KOPT-K1 (cell line): ENCODE data around the gene CXCR5.

Experiments
- H3K27ac ChIP-seq: fragments of 200-600 bp; sonication (generic); 2 replicates; pipeline ENCODE4 v1.5.1; 2016; ENCODE audit warnings: antibody characterized with exemption, mild to moderate bottlenecking, low read depth, low read length; ENCODE audit not compliant: poor library complexity, severe bottlenecking
- H3K36me3 ChIP-seq: fragments of 200-600 bp; sonication (generic); 2 replicates; pipeline ENCODE4 v1.5.1; 2017; ENCODE audit warnings: antibody characterized with exemption, mild to moderate bottlenecking, low read length, moderate library complexity; ENCODE audit not compliant: insufficient read depth
- H3K9me3 ChIP-seq: fragments of 200-600 bp; sonication (generic); 2 replicates; pipeline ENCODE4 v1.5.1; 2017; ENCODE audit warnings: antibody characterized with exemption, low read length, mild to moderate bottlenecking; ENCODE audit not compliant: insufficient read depth, poor library complexity, severe bottlenecking

CXCR5 gene

GRCh38 chr11:118911113-118911879 is 27.6 kb downstream of the CXCR5 start:
- H3K36me3 ChIP-seq: no peaks in the 10 kb centered on the region
- H3K27ac ChIP-seq: peak overlapping the region; percentile 73
- no peaks in the 10 kb centered on the region for H3K9me3 ChIP-seq

DNA sequence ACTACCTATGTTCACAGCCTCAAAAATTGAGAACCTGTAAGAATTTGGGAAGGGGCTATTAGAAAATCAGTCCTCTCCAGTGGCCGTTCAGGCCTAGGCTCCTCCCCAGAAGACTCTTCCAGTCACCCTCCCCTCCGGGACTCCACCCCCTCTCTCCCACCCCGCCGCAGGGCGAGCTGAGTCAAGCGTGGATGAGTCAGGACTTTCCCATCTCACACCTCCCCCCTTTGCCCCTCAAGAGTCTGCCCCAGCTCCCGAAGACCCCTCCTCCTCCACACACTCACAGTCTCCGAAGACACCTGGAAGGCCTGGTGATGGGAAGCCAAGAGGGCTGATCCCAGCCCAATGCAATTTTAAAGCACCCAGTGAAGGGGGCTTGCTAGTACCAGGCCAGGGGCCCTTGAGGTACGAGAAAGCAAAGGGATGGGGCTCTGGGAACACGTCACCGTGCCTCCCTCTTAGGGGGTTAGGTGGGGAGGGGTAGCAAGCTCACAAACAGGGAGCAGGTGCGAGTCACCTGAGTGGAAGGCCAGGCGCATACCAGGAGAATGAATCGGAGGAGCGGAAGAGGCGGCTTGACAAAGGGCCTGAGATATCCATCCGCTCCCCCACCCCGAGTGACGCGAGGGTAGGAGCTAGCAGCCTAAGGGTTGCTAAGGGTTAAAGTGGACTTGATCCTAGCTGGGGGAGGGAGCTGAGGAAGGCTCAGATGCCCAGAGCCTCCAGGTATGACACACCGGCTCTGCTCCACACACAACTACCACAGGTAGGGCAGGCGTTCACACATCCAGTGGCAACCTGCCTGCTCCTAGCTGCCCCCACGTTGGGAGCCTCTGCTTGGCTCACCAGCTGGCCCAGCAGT is 28.4 kb downstream of the CXCR5 start:
- H3K9me3 ChIP-seq: no peaks in the 10 kb centered on the region
- no peaks in the 10 kb centered on the region for H3K36me3 ChIP-seq
- H3K27ac ChIP-seq: peak overlapping the region; percentile 73

DNA sequence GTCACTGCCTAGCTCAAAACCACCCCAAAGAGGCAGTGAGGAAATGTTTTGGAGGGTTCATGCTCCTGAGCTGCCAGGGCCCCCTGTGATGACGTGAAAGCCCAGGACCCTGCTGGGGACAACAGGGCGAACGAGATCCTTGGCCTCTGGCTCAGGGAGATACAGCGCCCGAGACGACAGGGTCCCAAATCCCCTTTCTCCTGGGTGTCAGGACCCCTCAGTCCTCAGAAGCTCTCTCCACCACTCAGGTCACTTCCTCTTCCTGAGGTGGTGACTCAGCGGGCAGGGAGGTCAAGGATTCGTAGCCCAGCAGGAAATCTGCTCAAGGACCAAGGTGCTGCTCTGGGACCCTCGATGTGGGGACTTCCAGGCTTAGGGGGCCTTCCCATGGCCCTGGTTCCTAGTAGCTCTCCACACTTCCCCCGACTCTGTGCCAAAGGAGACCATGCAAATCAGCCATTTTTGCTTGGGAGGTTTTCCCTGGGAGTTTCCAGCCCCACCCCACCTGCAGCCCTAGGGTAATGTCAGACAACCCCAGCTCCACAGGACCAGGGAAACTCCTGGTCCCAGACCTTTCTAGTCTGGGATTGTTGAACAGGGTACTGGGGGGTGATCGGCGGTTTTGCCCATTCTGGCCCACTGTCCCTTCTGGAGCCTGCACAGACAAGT is 29.2 kb downstream of the CXCR5 start:
- Histone ChIP-seq H3K27ac (peak overlapping the region; percentile 73), H3K9me3 (no peaks in the 10 kb centered on the region), H3K36me3 (no peaks in the 10 kb centered on the region)

DNA sequence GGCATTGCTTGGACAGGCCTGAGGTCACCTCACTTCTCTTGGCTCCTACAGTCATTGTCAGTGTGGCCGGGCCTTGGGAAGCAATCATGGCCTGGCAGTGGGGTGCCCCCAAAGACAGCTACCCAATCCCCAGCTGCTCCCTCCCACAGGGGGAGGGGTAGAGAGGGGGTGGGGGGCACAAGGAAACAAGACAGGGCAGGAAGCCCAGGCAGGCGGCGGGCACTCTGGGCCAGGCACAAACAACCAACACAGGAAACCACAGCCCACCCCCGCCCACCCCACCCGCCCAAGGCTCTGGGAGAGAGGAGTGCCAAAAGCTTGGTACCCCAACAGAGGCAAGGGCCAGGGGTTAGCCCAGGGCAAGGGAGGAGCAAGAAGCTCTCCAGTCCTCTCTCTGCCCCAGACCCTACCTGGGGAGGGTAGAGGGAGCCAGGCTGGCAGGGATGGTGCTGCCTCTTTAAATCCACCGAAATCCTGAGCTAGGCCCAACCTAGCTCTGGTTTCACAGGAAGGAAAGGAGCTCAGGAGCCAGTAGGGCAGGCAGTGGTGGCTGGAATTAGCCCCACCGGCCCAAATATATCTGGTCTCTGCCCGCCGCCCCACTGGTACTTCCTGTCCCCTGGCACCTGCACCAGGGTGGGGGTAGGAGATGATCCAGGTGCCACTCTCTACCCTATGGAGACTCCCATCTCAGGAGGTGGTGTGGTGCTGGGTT is 29.9 kb downstream of the CXCR5 start:
- H3K36me3 ChIP-seq: no peaks in the 10 kb centered on the region
- H3K27ac ChIP-seq: peak overlapping the region; percentile 73
- H3K9me3 ChIP-seq: no peaks in the 10 kb centered on the region

DNA sequence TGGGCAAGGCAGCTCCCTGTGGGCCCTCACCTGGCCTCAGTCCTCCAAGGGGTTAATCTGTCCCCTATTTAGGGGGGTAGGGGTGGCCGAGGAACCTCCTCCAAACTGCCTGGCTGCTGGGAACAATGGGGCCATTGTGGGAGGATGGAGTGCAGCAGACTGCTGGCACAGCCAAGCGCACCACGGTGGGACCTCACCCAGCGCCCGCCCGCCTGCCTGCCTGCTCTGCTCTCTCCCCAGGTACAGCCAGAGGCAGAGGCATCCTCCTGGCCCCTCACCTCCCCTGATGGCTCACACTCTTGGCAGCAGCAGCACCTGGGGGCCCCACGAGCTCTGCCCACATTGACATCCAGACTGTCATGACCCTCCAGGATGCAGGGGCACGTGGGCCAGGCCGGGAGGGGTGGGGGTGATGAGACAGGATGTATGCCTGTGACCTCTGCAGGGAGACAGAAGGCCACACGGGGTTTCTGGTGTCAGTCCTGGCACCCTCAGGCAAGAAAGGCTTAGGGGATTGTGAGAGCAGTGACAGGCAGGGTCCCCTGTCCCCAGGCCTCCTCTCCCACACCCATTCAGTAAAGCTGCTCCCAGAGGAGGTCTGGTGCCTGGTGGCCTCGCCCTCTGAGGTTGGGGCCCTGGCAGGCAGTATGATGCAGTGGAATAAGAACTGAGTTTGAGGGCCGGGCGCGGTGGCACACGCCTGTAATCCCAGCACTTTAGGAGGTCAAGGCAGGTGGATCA is 30.7 kb downstream of the CXCR5 start:
- Histone ChIP-seq H3K27ac (peak overlapping the region; percentile 73), H3K36me3 (no peaks in the 10 kb centered on the region), H3K9me3 (no peaks in the 10 kb centered on the region)

DNA sequence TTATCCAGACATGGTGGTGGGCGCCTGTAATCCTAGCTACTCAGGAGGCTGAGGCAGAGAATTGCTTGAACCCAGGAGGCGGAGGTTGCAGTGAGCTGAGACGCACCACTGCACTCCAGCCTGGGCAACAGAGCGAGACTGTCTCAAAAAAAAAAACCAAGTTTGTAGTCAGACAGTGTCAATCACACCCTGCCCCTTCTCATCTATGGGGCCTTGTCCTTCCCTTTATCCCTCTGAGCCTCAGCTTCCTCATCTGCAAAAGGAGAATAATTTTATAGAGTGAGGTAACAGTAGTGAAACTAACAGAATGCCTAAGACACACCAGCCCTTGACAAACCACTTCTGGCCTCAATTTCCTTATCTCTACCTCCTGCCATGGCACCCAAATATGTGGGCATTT is 31.3 kb downstream of the CXCR5 start:
- Histone ChIP-seq H3K9me3 (no peaks in the 10 kb centered on the region), H3K36me3 (no peaks in the 10 kb centered on the region), H3K27ac (peak overlapping the region; percentile 73)

- H3K36me3 ChIP-seq: no peaks in the 10 kb centered on the region
- H3K27ac ChIP-seq: peak overlapping the region; percentile 73
- no peaks in the 10 kb centered on the region for H3K9me3 ChIP-seq
Observed at GRCh38 chr11:118915396-118915795, 31.7 kb downstream of the CXCR5 start.

- H3K27ac ChIP-seq: peak overlapping the region; percentile 73
- H3K9me3 ChIP-seq: no peaks in the 10 kb centered on the region
- H3K36me3 ChIP-seq: no peaks in the 10 kb centered on the region
Observed at GRCh38 chr11:118915941-118916841, 32.5 kb downstream of the CXCR5 start.

GRCh38 chr11:118916842-118917388 is 33.2 kb downstream of the CXCR5 start:
- Histone ChIP-seq H3K27ac (no peak overlapping the region), H3K36me3 (no peaks in the 10 kb centered on the region), H3K9me3 (no peaks in the 10 kb centered on the region)

- peak overlapping the region; percentile 6 for H3K27ac ChIP-seq
- H3K9me3 ChIP-seq: no peaks in the 10 kb centered on the region
- H3K36me3 ChIP-seq: no peaks in the 10 kb centered on the region
Observed at GRCh38 chr11:118917481-118918127, 33.9 kb downstream of the CXCR5 start.

DNA sequence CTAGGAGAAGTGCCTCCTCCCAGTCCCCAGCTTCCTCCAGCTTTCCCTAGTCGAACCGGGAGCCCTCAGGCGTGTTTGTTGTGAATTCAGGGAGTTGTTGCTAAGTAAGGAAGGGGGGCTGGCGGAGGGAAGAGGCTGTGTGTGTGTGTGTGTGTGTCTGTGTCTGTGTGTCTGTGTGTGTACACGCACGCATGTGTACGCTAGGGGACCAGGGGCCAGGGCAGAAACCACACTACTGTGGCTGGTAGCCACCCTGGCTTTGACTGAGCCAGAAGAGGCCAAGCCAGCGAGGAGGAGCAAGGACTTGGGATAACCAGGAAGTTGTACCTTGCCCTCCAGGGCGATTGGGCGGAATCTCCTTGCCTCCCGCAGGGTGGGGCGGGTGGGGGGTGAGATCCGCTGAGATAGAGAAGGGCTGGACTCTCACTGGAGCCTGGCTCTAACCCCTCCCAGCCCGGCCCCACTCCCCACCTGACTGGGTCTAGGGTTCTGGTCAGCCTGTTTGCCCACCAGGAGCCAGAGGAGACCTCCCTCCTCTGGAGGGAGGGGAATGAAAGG is 34.5 kb downstream of the CXCR5 start:
- Histone ChIP-seq H3K9me3 (no peaks in the 10 kb centered on the region), H3K27ac (peak overlapping the region; percentile 6), H3K36me3 (no peaks in the 10 kb centered on the region)

DNA sequence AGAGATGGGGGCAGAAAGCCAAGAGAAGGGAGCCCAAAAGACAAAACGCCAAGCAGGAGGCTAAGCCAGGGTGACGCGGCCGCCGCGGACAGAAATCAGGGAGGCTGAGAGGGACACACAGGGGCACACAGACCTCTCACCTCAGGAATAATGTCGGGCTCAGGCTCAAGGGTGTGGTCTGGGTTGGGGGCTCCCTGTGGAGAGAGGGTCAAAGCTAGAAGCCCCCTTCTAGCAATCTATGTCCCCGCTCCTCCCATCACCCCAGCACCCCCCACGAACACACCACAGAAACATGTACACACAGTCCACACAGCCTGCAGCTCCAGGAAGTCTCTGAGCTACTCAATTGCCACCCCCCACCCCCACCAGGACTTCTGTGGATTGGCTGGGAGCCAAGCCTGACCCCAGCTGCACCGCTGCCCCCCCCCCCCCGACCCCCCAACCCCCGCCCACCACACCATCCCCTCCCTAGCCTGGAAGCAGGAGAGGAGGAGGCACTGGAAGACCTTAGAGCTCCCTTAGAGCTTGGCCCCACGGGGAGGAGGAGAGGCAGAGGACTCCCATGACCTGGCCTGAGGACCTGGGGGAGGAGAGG is 35.1 kb downstream of the CXCR5 start:
- H3K27ac ChIP-seq: no peak overlapping the region
- no peaks in the 10 kb centered on the region for H3K36me3 ChIP-seq
- no peaks in the 10 kb centered on the region for H3K9me3 ChIP-seq
